Stimulated activated CD4-positive, alpha-beta T cell treated with anti-CD3 and anti-CD28 coated beads, Interleukin-1b, Interleukin-23, amount 100 ng/mL, for 1 hour (primary cell): ENCODE data around the gene RBP4.

Source experiments
- DNase-seq, 2 donors: peaks; one replicate each; pipeline ENCODE4 v3.0.0-alpha.2; 2020; ENCODE audit warnings: low read depth in 2 of 2

Gene RBP4

GRCh38 chr10:93601146-93601773 lies at the start of gene RBP4:
TSS of gene RBP4 (minus strand) at chr10:93601235. CDS start at chr10:93601028, 207 bp downstream.
- no peak for DNase-seq

- DNase-seq, result no peak
Measured at GRCh38 chr10:93639791-93640190, 38.8 kb upstream of the RBP4 start.

DNA sequence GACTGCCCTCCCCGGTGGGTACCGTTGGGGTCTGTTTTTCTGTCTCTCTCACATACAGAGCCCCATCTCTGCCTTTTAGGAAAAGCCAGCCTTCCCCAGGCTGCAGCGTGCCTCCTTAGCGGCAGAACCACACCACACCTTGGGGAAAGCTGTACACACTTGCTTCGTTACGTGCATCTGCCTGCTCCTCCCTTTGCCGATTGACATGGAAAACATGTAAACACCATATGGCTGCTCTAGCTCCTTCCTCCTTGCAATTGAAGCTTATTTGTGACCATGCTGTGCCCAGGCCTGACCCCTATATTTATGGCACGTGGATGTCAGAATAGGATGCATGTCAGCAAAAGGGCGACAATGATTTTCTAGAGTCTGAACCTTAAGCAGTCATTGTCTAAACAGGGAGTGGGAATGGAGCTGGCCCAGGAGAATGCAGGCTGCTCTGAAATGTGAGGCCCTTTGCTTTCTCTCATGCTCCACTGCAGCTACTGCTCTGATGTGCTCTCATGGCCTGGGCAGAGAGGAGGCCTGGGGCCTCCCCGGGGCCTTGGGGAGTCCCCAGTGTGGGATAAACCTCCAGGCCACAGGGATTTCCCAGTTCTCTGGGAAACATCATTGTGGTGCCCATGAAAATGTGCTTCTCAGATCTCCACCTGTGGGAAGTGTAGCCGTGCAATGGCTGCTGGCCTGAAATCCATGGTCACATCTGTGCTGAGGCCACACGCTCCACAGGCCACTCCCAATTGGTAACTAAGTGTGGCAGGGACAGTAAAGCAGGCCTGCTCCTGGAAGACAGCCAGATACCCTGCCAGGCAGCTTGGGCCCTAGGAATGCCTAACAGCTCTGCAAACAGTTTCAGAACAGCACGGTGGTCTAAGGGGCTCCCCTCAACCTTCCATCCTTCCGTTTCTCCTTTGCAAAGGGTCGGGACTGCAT lies 29.9 kb upstream of the RBP4 start:
- no peak for DNase-seq

DNA sequence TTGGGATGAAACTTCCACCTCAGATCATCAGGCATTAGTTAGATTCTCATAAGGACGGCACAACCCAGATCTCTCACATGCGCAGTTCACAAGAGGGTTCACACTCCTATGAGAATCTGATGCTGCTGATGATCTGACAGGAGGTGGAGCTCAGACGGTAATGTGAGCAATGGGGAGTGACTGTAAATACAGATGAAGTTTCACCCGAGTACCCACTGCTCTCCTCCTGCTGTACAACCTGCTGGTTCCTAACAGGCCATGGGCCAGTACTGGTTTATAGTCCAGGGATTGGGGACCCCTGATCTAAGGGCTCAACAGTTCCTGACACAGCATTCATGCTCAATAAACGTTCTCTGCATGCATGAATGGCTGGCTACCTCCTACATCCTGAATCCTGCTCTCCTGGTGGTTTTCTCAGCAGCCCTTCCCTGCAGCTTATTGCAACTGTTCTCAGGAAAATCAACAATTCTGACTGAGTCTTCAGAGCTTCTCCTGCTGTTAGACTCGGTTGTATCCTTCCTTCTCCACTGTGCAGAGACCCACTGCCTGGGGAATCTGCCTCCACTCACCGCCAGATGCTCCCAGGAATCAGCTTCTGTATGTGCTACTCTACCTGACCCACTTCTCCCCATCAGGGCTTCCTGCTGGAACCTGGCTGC lies 28.7 kb upstream of the RBP4 start:
- no peak for DNase-seq

DNA sequence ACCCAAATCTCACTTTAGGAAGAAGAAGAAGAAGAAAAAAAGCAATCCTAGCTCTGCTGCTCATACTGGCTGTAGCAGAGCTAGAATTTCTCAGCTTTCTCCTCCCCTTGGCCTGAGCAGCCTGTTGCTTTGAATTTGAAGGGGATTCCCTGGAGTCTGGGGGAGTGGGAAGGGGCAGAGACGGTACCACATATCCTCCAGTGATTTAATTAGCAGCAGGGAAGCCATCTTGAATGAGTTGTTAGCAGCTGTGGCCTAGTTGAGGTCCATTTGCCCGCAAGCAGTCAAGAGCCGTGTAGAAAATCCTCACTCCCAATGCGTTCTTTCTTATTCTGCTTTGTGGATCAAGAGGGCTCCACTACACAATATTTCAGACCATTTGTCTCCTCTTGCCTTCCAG lies 27.8 kb upstream of the RBP4 start:
- DNase-seq, result no peak

GRCh38 chr10:93622942-93623341 lies 21.9 kb upstream of the RBP4 start:
- no peak for DNase-seq

DNA sequence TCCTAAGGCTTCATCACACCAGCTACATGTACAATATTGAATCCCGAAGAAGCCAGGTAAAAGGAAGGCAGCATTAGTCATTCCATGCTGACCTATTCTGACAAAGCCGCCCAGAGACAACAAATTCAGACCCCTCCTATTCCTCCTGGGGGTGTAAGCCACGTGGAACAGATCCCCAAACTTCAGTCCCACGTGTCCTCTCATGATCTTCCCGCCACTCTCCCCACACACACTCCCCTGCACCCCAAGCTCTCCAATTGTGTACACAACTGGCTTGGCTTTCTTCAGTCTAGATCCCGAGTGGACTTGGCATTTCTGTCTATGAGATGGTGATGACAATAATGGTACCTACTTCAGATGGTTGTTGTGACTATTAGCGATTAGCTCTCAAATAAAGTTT lies 19.9 kb upstream of the RBP4 start:
- no peak for DNase-seq

GRCh38 chr10:93615576-93616235 lies 14.7 kb upstream of the RBP4 start:
- DNase-seq, result no peak

DNA sequence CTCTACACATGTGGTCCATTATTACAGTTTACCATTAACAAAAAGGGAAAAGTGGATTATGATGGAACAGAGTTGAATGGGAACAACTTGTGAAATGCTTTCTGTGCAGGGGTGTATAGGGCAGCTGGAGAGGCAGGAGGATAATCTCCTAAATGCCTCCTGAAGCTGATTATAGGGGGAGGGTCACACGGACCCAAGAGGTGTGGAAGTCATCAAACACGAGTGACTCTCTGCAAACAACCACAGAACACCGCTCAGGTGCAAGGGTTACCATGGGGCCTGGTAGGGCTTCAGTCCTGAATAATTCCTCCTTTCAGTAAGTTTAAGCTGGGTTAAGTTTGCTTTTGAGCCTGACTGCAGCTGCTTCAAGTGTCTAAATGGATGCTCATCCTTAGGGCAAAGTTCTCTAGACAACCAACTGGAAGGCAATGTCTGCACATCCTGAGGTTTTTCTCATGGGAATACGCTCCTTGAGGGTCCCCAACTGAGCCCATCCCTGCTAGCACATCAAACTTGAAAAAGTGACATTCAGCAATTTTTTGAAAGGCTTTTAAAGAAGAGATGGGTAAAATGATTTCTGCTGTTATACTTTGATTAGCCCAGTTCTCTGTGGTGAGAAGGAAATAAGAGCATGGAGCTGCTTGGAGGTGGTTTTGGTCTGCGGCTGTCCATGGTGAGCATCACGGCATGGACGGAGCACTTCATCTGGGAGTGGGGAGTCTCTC lies 13.2 kb upstream of the RBP4 start:
- no peak for DNase-seq

DNA sequence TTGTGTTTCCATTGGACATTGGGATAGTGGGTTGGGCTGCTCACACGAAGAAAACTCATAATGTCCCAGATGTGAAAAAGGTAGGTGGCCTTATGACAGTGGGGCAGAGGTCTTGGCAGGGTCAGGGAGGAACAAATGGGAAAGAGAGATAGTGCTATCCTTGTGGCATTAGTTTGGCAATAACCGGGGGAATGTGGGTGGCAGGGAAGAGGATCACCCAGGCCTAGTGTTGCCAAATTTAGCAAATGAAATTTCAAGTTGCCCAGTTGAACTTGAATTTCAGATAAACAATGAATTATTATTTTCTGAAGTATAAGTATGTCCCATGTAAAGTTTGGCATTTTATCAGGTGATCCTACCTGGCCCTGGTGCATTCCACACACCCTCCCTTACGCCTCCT lies 12.1 kb upstream of the RBP4 start:
- no peak for DNase-seq

- no peak for DNase-seq
Measured at GRCh38 chr10:93612311-93612710, 11.3 kb upstream of the RBP4 start, which contains the start of gene PDE6C. TSS of gene PDE6C (plus strand) at chr10:93612537. CDS start at chr10:93612726, 189 bp downstream.

DNA sequence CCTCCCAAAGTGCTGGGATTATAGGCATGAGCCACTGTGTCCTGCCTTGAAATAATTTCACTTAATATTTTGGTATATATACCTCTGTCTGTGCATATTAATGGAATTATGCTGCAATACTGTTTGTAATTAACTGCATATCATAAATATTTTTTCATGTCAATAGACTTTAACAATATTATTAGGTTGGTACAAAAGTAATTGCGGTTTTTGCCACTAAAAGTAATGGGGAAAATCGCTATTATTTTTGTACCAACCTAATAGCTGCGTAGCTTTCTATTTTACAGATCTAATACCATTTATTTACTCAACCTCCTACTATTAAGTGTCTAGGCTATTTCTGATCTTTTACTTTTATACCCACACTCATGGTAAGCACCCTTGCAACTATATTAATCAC lies 7.4 kb upstream of the RBP4 start:
- no peak for DNase-seq

DNA sequence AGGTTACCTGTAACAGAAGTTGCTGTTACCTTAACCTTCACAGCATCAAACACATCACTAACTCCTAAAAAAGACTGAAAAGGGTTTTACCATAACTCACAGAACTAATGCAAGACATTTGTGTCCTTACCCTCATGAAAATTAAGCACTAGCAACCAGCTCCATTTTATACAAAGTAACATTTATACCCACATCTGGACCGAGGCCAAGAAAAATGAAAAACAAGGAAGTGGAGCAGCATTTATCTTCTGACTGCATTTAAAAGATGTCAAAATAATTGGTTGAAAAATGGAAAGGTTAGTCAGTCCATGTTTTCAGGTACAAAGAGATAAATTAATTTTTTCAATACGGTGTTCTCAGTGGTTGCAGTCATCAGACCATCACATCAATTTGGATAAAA lies 3.1 kb upstream of the RBP4 start:
- DNase-seq, result no peak

- DNase-seq, result no peak
Measured at GRCh38 chr10:93603023-93603422, 2.0 kb upstream of the RBP4 start.

- DNase-seq, result no peak
Measured at GRCh38 chr10:93601774-93602162, 733 bp upstream of the RBP4 start.

GRCh38 chr10:93600446-93601145 lies 439 bp downstream of the RBP4 start:
- no peak for DNase-seq

DNA sequence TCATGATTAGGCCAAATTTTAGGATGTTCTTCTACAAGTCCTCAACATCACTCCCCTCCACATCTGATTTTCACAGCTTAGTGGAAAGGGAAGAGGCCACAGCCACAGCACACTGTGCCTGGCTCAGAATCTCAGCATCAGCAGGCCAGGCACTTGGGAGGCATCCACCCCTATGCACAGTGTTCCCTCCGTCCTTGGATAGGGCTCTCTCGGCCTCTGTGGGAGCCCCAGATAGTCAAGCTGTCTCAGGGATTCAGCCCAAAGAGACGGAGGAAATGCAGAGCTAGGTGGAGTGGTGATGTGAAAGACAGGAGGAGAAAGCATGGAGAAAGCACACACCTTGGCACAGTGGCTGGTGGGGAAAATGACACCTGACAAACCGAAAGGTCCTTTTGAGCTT lies 1.3 kb downstream of the RBP4 start:
- no peak for DNase-seq

DNA sequence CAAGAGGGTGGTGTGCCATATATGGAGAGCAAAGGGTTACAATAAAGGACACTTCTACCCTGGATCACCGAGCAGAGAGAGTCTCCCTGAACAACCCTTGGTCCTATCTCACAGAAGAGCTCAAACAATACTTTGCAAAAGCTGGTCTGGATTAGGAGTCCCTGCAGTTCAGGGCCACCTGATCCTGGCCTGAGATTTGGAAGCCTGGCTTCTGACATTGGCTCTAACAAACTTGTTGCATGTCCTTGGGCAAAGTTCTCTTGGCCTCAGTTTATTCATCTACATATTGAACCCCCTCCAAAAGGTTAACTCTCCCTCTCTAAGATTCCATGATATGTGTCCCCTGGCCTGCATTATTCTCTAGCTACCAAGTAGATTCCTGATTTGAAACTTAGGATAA lies 1.7 kb downstream of the RBP4 start:
- no peak for DNase-seq

DNA sequence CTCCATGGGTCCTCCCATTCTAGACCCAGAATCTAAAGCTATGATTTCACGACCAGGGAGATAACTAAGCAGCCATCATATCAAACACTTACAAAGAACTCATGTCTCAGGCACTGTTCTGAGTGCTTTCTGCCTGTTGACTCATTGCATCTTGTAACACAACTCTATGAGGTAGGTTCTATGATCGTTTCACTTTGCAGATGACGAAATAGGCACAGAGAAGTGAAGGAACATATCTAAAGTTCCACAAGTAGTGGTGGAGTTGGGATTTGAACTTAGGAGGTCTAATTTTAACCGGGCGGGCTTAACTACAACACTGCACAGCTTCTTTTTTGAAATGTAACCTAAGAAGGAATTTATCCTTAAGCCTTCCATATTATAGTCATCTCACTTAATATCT lies 2.9 kb downstream of the RBP4 start:
- no peak for DNase-seq

- DNase-seq, result no peak
Measured at GRCh38 chr10:93597075-93597599, 3.9 kb downstream of the RBP4 start.

GRCh38 chr10:93596539-93596938 lies 4.5 kb downstream of the RBP4 start:
- no peak for DNase-seq
